B cell (primary cell): Measurements from ENCODE around the gene PELI2. TPM values are rescaled to one million over a fixed set of nuclear protein-coding genes. Genes with fewer than 3 reads are reported as not detected.

Experiments
- ATAC-seq: fragments of 200-7000 bp; cut with Tn5 transposase; one replicate; pipeline ENCODE4 v1.10.0; 2021; ENCODE audit warnings: low read depth, mild to moderate bottlenecking, moderate number of reproducible peaks, moderate library complexity
- CTCF ChIA-PET: fragments of 350-600 bp; sonication (Branson Sonifier 250); formaldehyde crosslinking; loops from one replicate; lab custom pipeline; 2021; ENCODE audit warnings: antibody characterized with exemption, inconsistent platforms; lab: Charles Lee
- POLR2A ChIA-PET: fragments of 350-600 bp; sonication (Branson Sonifier 250); formaldehyde crosslinking; loops from one replicate; lab custom pipeline; 2021; ENCODE audit warnings: antibody characterized with exemption; lab: Charles Lee
- DNase-seq: peaks from one replicate; pipeline ENCODE4 v3.0.0; 2013
- H2AFZ ChIP-seq: 2 replicates; pipeline ENCODE4 v1.6.1; 2012; ENCODE audit warnings: mild to moderate bottlenecking, low read depth, low read length; ENCODE audit not compliant: insufficient read depth, poor library complexity, severe bottlenecking
- H3K27ac ChIP-seq, 2 donors: 1 replicate in 1 of 2; 2 replicates in 1 of 2; pipeline ENCODE4 v1.5.1; 2012 to 2013; ENCODE audit warnings: low read length in 2 of 2, mild to moderate bottlenecking in 2 of 2, moderate library complexity in 1 of 2
- H3K27me3 ChIP-seq, 4 experiments: fragments of 200-600 bp in 1 of 4; sonication (generic) in 1 of 4; replicated peaks in 1 of 4; 1 replicate in 2 of 4; 2 replicates in 2 of 4; pipeline versions ENCODE4 v1.6.1 to v1.7.0; 2013 to 2016; ENCODE audit warnings: low read length in 3 of 4, mild to moderate bottlenecking in 2 of 4, mixed read lengths in 1 of 4, moderate library complexity in 1 of 4; ENCODE audit not compliant: insufficient read depth in 4 of 4, control insufficient read depth in 3 of 4; ENCODE audit errors: control extremely low read depth in 1 of 4
- H3K36me3 ChIP-seq, 2 experiments: replicated peaks in 1 of 2; 1 replicate in 1 of 2; 2 replicates in 1 of 2; pipeline versions ENCODE4 v1.6.1 to v1.7.1; 2013; ENCODE audit warnings: low read length in 1 of 2; ENCODE audit not compliant: insufficient read depth in 2 of 2, control insufficient read depth in 1 of 2; ENCODE audit errors: control extremely low read depth in 1 of 2, extremely low read depth in 1 of 2
- H3K4me1 ChIP-seq, 2 donors: fragments of 200-600 bp in 1 of 2; sonication (generic) in 1 of 2; 1 replicate in 1 of 2; 2 replicates in 1 of 2; pipeline versions ENCODE4 v1.5.1 to v1.6.1; 2013 to 2017; ENCODE audit warnings: low read length in 2 of 2; ENCODE audit not compliant: control insufficient read depth in 2 of 2, insufficient read depth in 2 of 2
- H3K4me2 ChIP-seq: replicated peaks from 2 replicates; pipeline ENCODE3; 2012; ENCODE audit warnings: mild to moderate bottlenecking, low read depth, low read length; ENCODE audit not compliant: poor library complexity, severe bottlenecking
- H3K4me3 ChIP-seq, 5 experiments: fragments of 200-600 bp in 1 of 5; sonication (generic) in 1 of 5; 1 replicate in 3 of 5; 2 replicates in 2 of 5; pipeline versions ENCODE4 v1.5.1 to v1.7.0; 2011 to 2016; ENCODE audit warnings: low read length in 4 of 5, mild to moderate bottlenecking in 4 of 5, low read depth in 2 of 5, control low read depth in 1 of 5, moderate library complexity in 1 of 5; ENCODE audit not compliant: insufficient read depth in 1 of 5; ENCODE audit errors: control extremely low read depth in 1 of 5, extremely low read depth in 1 of 5
- H3K79me2 ChIP-seq: fragments of 200-600 bp; sonication (generic); one replicate; pipeline ENCODE4 v1.6.0; 2016; ENCODE audit warnings: low read length; ENCODE audit not compliant: control insufficient read depth, insufficient read depth
- H3K9ac ChIP-seq: fragments of 200-600 bp; sonication (generic); 2 replicates; pipeline ENCODE4 v1.6.1; 2017; ENCODE audit warnings: mild to moderate bottlenecking, low read length, moderate library complexity
- H3K9me3 ChIP-seq, 3 donors: one replicate each; pipeline versions ENCODE4 v1.6.1 to v1.7.1; 2013; ENCODE audit warnings: low read length in 2 of 3; ENCODE audit not compliant: control insufficient read depth in 2 of 3, insufficient read depth in 1 of 3; ENCODE audit errors: control extremely low read depth in 1 of 3
- H4K20me1 ChIP-seq: 2 replicates; pipeline ENCODE4 v1.6.0; 2012; ENCODE audit warnings: mild to moderate bottlenecking, low read length; ENCODE audit not compliant: insufficient read depth, control insufficient read depth, poor library complexity, severe bottlenecking
- H3K27ac Mint-ChIP-seq: one replicate; pipeline ENCODE4 v1.8.0; 2021; ENCODE audit warnings: mixed read lengths
- H3K27me3 Mint-ChIP-seq: one replicate; pipeline ENCODE4 v1.8.0; 2021; ENCODE audit warnings: mixed read lengths
- H3K4me1 Mint-ChIP-seq: one replicate; pipeline ENCODE4 v1.8.0; 2021; ENCODE audit warnings: mixed read lengths
- H3K4me3 Mint-ChIP-seq: one replicate; pipeline ENCODE4 v1.8.0; 2021; ENCODE audit warnings: mixed read lengths
- H3K9me3 Mint-ChIP-seq: one replicate; pipeline ENCODE4 v1.8.0; 2022; ENCODE audit warnings: mixed read lengths; ENCODE audit not compliant: insufficient read depth
- EZH2 ChIP-seq: IDR thresholded peaks from 2 replicates; pipeline ENCODE4 v1.6.1; 2012; ENCODE audit warnings: borderline replicate concordance, low read depth, mild to moderate bottlenecking, moderate library complexity, low read length; ENCODE audit not compliant: insufficient read depth, poor library complexity, severe bottlenecking
- WGBS: methylation state at CpG from one replicate; pipeline ENCODE4 v1.1.5; 2013; ENCODE audit warnings: missing lambda C conversion rate; ENCODE audit not compliant: insufficient coverage; 5-methylcytosine and 5-hydroxymethylcytosine counted together
- intact Hi-C: fragments of 100-400 bp; cut with micrococcal nuclease; formaldehyde crosslinking; loops from one replicate; pipeline ENCODE4 v1.10.0; 2022
- polyA plus RNA-seq: library from polyadenylated mRNA; depleted of rRNA; stranded (reverse); fragments of >200 nt; gene quantifications from 2 replicates; pipeline ENCODE4 v1.2.3, GENCODE V29; 2012
- total RNA-seq, 2 donors: library from RNA; stranded (reverse); fragments of 120-200 nt in 1 of 2; gene quantifications; 1 replicate in 1 of 2; 2 replicates in 1 of 2; pipeline versions ENCODE4 v1.2.3 to v1.2.4, GENCODE V29; 2013 to 2022
- TF ChIP-seq, protein P1 (sequence below): fragments of 200-600 bp; IDR thresholded peaks from one replicate; pipeline ENCODE4 v1.8.0; 2022; ENCODE audit warnings: antibody characterized with exemption, mild to moderate bottlenecking

PELI2 gene
- total and polyA plus RNA-seq, 2 donors (not counting 1 experiment from before 2014, with no cell fraction given): 5.7 to 13.4 TPM

DNA sequence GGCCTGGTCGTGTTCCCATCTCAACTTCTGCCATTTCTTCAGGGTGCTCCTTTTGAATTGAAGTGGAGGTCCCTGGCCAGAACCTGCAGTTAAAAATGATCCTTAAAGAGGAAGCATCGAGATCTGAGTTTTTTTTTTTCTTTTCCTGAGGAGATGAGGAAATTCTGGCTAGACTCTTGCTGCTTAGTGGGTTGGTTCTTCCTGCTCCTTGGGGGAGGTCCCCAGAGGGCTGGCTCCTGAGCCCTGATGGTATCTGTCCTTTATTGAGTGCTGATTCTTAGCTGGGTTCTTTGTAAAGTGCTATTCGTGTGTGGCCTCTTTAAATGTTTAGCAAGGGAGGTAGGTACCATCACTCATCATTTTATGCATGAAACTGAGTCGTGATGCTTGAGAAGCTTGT is 11.7 kb downstream of the PELI2 start:
- DNase-seq (no peak), ATAC-seq (no peak)
- Histone ChIP-seq H3K9me3 (no peaks in the 10 kb centered on the region), H3K4me3 (no peak overlapping the region), H3K79me2 (peaks cover 83% of the 10 kb centered on the region), H3K9ac (no peak overlapping the region), H3K27me3 (no peaks in the 10 kb centered on the region), H4K20me1 (peaks cover 50% of the 10 kb centered on the region), H2AFZ (no peak overlapping the region), H3K4me2 (no peak overlapping the region), H3K4me1 (peaks cover 13 to 18% of the 10 kb centered on the region in 2 donors), H3K27ac (no peak overlapping the region), H3K36me3 (no peaks in the 10 kb centered on the region)
- H3K27ac Mint-ChIP-seq: no peak overlapping the region
- H3K4me3 Mint-ChIP-seq: no peak overlapping the region
- TF ChIP-seq EZH2: no peak
- TF ChIP-seq, protein P1, sequence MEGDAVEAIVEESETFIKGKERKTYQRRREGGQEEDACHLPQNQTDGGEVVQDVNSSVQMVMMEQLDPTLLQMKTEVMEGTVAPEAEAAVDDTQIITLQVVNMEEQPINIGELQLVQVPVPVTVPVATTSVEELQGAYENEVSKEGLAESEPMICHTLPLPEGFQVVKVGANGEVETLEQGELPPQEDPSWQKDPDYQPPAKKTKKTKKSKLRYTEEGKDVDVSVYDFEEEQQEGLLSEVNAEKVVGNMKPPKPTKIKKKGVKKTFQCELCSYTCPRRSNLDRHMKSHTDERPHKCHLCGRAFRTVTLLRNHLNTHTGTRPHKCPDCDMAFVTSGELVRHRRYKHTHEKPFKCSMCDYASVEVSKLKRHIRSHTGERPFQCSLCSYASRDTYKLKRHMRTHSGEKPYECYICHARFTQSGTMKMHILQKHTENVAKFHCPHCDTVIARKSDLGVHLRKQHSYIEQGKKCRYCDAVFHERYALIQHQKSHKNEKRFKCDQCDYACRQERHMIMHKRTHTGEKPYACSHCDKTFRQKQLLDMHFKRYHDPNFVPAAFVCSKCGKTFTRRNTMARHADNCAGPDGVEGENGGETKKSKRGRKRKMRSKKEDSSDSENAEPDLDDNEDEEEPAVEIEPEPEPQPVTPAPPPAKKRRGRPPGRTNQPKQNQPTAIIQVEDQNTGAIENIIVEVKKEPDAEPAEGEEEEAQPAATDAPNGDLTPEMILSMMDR: no peak
- H3K4me1 Mint-ChIP-seq: peaks cover 49% of the 10 kb centered on the region
- H3K9me3 Mint-ChIP-seq: no peaks in the 10 kb centered on the region
- ChIA-PET CTCF (no interaction called here), POLR2A (no interaction called here)
- intact Hi-C loops: loop anchor here (10.0 kb wide), 1 partner anchor 55 kb away; no protein-coding TSS in a partner anchor
- peaks cover 3% of the 10 kb centered on the region for H3K27me3 Mint-ChIP-seq
- 33% methylated on average over 3 of the region's 4 CpGs for WGBS

DNA sequence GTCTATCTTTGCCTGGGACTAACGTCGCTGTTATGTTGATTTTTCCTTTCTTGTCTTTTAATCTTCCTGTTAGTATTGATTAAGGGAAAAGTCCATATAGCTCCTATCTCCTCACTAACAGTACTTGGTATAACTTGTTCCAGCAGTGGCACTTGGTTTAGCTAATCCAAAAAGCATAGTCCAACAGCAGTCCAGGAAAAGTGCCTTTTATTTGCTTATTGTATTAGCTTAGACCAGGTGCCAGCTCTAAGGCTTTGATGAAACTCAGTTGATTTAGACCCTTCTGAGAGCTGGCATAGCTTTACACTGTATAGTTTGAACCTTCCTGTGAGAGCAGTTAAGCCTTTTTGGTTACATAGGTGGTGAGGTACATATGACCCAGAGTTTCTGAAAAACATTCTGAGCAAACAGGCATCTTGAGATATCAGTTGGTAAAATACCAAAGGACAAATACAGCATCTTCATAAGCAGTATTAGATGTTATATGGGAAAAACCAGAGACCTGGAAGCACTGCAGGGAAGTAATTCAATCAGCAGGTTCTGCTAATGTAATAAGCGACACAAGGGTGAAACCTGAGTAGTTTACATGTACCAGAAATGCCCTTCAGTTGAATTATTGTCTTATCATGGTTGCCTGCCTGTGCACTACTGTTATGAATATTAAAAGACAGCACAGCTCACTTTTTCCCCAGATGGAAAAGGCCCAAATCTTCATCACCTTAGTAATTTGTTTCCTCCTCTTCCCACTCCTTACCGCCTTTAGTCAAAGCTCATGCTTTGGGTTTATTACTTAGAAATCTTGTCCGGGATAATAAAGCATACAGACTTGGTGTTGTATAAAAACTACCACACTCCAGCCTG is 13.0 kb downstream of the PELI2 start:
- DNase-seq: no peak
- Histone ChIP-seq H3K4me3 (no peak overlapping the region), H2AFZ (no peak overlapping the region), H3K27me3 (no peaks in the 10 kb centered on the region), H3K9me3 (no peaks in the 10 kb centered on the region), H3K36me3 (no peaks in the 10 kb centered on the region), H3K4me2 (peak overlapping the region; percentile 26), H3K79me2 (peaks cover 84% of the 10 kb centered on the region), H3K4me1 (peaks cover 13 to 18% of the 10 kb centered on the region in 2 donors), H3K9ac (no peak overlapping the region), H4K20me1 (peaks cover 54% of the 10 kb centered on the region), H3K27ac (no peak overlapping the region)
- Mint-ChIP-seq H3K27me3 (peaks cover 3% of the 10 kb centered on the region), H3K27ac (no peak overlapping the region), H3K4me3 (peak overlapping the region; percentile 33), H3K4me1 (peaks cover 54% of the 10 kb centered on the region), H3K9me3 (no peaks in the 10 kb centered on the region)
- ChIA-PET POLR2A (no interaction called here), CTCF (interaction anchor here (1.5 kb wide), 1 partner anchor 13 kb away, joined by 3 read pairs; the partner anchor contains the start of gene PELI2)
- no peak for ATAC-seq
- no CpG with 5 or more reads among the region's 5 CpGs for WGBS
- TF ChIP-seq, protein P1: no peak
- TF ChIP-seq EZH2: no peak
- intact Hi-C loops: loop anchor here (10.0 kb wide), 1 partner anchor 54 kb away; no protein-coding TSS in a partner anchor
